Stimulated activated CD8-positive, alpha-beta memory T cell treated with anti-CD3 and anti-CD28 coated beads, Interleukin-2, amount 100 ng/mL, for 48 hours (primary cell): ENCODE data around the gene OR5T1.

Experiments used
- DNase-seq, 2 donors: peaks; one replicate each; pipeline ENCODE4 v3.0.0-alpha.2; 2020; ENCODE audit warnings: low read depth in 2 of 2

OR5T1 gene

DNA sequence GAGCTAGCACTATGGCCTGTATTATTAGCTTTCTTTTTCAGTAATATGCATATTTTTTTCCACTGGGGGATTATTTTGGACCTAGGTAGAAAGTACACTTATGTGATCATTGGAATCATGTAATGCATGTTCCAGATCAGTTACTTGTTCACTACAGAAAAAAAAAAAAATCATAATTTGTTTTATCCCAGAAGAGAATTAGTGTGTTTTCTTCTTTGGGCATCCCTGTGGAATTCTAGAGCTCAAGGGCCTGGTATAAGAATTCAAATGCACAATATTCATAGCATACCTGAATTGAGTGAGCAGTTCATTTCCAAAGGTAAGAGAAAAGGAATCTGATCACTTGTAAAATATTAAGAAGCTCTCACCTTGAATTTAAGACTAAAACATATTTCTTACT, at the start of gene OR5T1:
Gene OR5T1, plus strand, starts transcription at position 301 of the 400 bp plus-strand sequence. CDS start 1,485 bp downstream, outside the sequence.
- no peak for DNase-seq

DNA sequence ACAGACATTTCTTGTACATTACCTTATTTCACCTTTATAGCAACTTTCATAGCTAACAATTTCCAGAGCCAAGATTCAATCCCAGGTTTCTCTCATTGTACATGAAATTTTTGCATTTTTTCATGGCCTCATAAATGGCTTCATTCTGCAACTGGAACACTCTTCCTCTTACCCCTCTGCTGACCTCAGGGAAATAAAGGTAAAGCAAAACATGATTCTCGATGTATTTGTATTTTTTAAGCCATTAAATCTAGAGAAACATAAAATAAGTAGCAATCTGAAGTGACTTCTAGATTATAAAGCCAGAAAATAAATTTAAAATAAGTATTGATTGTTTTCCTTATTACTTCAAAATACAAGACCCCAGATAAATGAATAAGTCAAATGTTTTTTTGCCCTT, 39.8 kb upstream of the OR5T1 start, which contains the start of gene OR5T2:
Gene OR5T2, minus strand, starts transcription at position 101 of the 400 bp plus-strand sequence. CDS start 1,193 bp downstream, outside the sequence.
- DNase-seq: no peak

GRCh38 chr11:56251954-56252353, 22.0 kb upstream of the OR5T1 start, which contains the start of gene OR5T3:
Gene OR5T3, plus strand, starts transcription at chr11:56252254. Its CDS starts 0 bp downstream, at chr11:56252254.
- DNase-seq: no peak

DNA sequence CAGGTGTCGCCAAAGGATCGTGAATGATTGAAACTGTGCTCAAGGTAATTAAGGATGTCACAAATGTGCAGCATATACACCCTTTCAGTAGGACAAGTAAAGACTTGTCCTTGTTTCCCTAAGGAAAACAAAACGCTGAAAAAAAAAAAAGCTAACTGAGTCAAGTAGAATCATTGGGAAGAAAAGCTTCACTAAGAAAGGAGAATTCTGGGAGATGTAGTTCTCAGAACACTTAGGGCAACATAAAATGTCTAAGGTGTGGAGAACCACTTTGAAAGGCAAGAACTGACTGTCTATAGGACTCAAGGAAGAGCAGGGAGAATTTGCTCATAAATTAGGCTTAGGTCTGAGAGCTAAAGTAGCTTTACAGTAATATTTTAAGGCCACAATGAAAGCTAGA, 2.9 kb upstream of the OR5T1 start:
- no peak for DNase-seq

DNA sequence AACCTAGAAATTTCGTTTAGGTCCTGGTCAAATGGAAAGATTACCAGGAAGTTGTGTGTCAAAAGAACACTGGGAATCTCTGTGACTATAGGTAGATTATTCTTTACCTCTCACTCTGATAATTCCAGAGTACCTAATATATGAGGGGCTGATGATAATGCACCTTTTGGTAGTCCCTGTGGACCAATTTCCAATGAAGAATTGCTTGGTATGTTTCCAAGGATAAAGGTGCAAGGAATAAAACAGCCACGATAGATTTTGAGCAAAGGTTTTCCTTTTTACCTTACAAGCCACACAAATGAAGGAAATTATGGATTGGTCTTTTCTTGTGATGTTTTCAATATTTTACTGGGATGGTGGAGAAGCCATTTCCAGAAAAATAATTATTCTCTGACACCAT, 18.2 kb downstream of the OR5T1 start, which contains the start of gene OR8H1:
Gene OR8H1, minus strand, starts transcription at position 101 of the 400 bp plus-strand sequence. CDS start 1,192 bp downstream, outside the sequence.
- DNase-seq: no peak

GRCh38 chr11:56296898-56297297, 22.9 kb downstream of the OR5T1 start:
- DNase-seq: no peak

GRCh38 chr11:56307836-56308235, 33.9 kb downstream of the OR5T1 start:
- no peak for DNase-seq

DNA sequence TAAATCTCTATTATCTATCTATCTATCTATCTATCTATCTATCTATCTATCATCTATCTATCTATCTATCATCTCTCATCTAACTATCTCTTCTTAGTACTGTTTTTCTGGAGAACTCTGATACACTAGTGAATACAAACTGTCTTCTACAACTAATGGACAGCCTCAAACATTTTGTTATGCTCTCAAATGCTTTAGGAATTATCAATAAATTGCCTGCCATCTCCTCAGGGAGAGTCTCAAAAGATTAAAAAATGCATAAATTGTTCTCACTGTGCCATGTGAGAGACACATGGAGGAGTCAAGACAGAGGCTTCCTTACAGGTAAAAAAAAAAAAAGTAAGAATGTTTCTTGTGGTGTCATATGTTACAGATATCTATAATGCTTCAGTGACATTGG, 40.9 kb downstream of the OR5T1 start, which contains the start of gene OR8K3:
Gene OR8K3, plus strand, starts transcription at position 301 of the 400 bp plus-strand sequence. CDS start 3,163 bp downstream, outside the sequence.
- DNase-seq: no peak
